PFSK-1 (cell line): ENCODE measurements around the gene S100A11. TPM values are rescaled to one million over a fixed set of nuclear protein-coding genes. Genes with fewer than 3 reads are reported as not detected.
A peak's percentile ranks its signal among the peaks of the same experiment; 100 is the strongest.

Experiments used
- FOXP2 ChIP-seq: optimal IDR thresholded peaks from 2 replicates; pipeline ENCODE3; 2011; ENCODE audit warnings: borderline replicate concordance, control low read depth, inconsistent platforms; ENCODE audit not compliant: insufficient read depth; ENCODE audit errors: extremely low read length, extremely low read depth
- POLR2AphosphoS5 ChIP-seq: IDR thresholded peaks from 2 replicates; pipeline ENCODE4 v1.6.1; 2012; ENCODE audit warnings: low read depth, mild to moderate bottlenecking, control low read depth, low read length, moderate library complexity
- REST ChIP-seq, 2 experiments: IDR thresholded peaks; 2 replicates each; pipeline versions ENCODE4 v1.6.1 to v1.8.0; 2011 to 2012; ENCODE audit warnings: low read depth in 2 of 2, low read length in 2 of 2, control low read depth in 1 of 2, inconsistent platforms in 1 of 2, mild to moderate bottlenecking in 1 of 2, moderate library complexity in 1 of 2; ENCODE audit not compliant: insufficient read depth in 1 of 2
- SIN3A ChIP-seq: IDR thresholded peaks from 2 replicates; pipeline ENCODE4 v1.6.1; 2012; ENCODE audit warnings: mild to moderate bottlenecking, low read length, moderate library complexity, borderline replicate concordance; ENCODE audit not compliant: insufficient read depth
- TAF1 ChIP-seq: IDR thresholded peaks from 2 replicates; pipeline ENCODE4 v1.6.1; 2012; ENCODE audit warnings: low read length, control low read depth, borderline replicate concordance; ENCODE audit not compliant: insufficient read depth
- polyA plus RNA-seq: library from polyadenylated mRNA; unstranded; fragments of >200 nt; gene quantifications from one replicate; pipeline ENCODE4 v1.2.1, GENCODE V29; 2012; ENCODE audit warnings: low read depth, missing spikeins; ENCODE audit not compliant: insufficient read length

Gene S100A11
- polyA plus RNA-seq: 1,164 TPM

GRCh38 chr1:152036267-152037216 is at the start of gene S100A11:
Gene S100A11 (minus strand): TSS chr1:152037004. CDS start chr1:152036915, 89 bp downstream.
- TF ChIP-seq FOXP2 (no peak), SIN3A (peak; percentile 76; the same call in 1 of the 2 replicates), POLR2AphosphoS5 (peak; percentile 99), TAF1 (peak; percentile 81; the same call in 1 of the 2 replicates), REST (IDR thresholded peaks at IDR 0.05; ENCODE audit: insufficient read depth in 1 of 2, low read depth in 2 of 2, low read length in 2 of 2) (no peak)

- TF ChIP-seq REST (IDR thresholded peaks at IDR 0.05; ENCODE audit: insufficient read depth in 1 of 2, low read depth in 2 of 2, low read length in 2 of 2) (no peak), SIN3A (no peak), TAF1 (no peak), FOXP2 (no peak), POLR2AphosphoS5 (no peak)
Measured at GRCh38 chr1:152084853-152085252, 48.0 kb upstream of the S100A11 start.

- TF ChIP-seq FOXP2 (no peak), REST (IDR thresholded peaks at IDR 0.05; ENCODE audit: insufficient read depth in 1 of 2, low read depth in 2 of 2, low read length in 2 of 2) (no peak), TAF1 (no peak), POLR2AphosphoS5 (no peak), SIN3A (no peak)
Measured at GRCh38 chr1:152078831-152079441, 42.1 kb upstream of the S100A11 start.

- TF ChIP-seq SIN3A (no peak), FOXP2 (no peak), REST (IDR thresholded peaks at IDR 0.05; ENCODE audit: insufficient read depth in 1 of 2, low read depth in 2 of 2, low read length in 2 of 2) (no peak), TAF1 (no peak), POLR2AphosphoS5 (no peak)
Measured at GRCh38 chr1:152072311-152072710, 35.5 kb upstream of the S100A11 start.
